ENCODE data around the gene YIPF7.

The YIPF7 gene

GRCh38 chr4:44651425-44651824 is at the start of gene YIPF7:
YIPF7 (minus strand) TSS chr4:44651625; CDS start chr4:44650100, 1,525 bp downstream.
- no peak within 1 kb of the TSS for H3K4me3 ChIP-seq (ENCODE audit: low read depth, low read length)
- no peak for DNase-seq (ENCODE audit: low read depth)
- no peak for TF ChIP-seq CTCF (IDR thresholded peaks at IDR 0.05; ENCODE audit: control insufficient read depth, extremely low read depth, insufficient read depth)

DNA sequence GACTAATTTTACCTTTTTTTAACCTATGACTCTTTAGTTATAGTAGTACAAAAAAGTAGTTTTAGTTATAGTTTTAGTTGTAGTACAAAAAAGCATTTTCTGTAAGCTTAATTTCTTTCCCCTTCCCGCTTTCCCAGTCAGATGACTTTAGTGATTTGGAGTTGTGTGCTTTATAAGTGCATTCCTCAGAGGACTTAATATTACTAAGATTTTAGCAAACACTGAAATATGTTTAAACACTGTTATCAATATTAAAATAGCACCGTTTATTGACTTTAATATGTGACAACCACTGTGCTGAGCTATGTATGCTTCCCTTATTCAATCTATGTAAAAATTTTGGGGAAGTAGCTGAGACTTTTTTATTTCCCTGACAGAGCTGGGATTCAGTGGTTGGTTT is 49.6 kb upstream of the YIPF7 start:
- H3K4me3 ChIP-seq (ENCODE audit: low read depth, low read length) = no peak overlapping the region
- TF ChIP-seq CTCF (IDR thresholded peaks at IDR 0.05; ENCODE audit: control insufficient read depth, extremely low read depth, insufficient read depth) = no peak
- no peak for DNase-seq (ENCODE audit: low read depth)

DNA sequence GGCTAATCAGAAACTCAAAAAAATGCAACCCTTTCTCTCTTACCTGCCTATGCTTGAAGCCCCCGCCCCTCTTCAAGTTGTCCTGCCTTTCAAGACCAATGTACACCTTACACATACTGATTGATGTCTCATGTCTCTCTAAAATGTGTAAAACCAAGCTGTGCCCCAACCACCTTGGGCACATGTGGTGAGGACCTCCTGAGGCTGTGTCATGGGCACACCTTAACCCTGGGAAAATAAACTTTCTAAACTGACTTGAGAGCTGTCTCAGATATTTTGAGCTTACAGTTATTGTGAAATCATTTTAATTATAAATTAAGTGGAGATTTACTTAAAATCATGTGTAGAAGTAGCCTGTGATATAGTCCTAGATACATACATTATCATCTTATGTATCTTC is 49.0 kb upstream of the YIPF7 start:
- no peak overlapping the region for H3K4me3 ChIP-seq (ENCODE audit: low read depth, low read length)
- no peak for TF ChIP-seq CTCF (IDR thresholded peaks at IDR 0.05; ENCODE audit: control insufficient read depth, extremely low read depth, insufficient read depth)
- DNase-seq (ENCODE audit: low read depth) = no peak

- no peak overlapping the region for H3K4me3 ChIP-seq (ENCODE audit: low read depth, low read length)
Measured at GRCh38 chr4:44684648-44685047, 33.2 kb upstream of the YIPF7 start.

GRCh38 chr4:44679060-44679459 is 27.6 kb upstream of the YIPF7 start:
- no peak for TF ChIP-seq CTCF (IDR thresholded peaks at IDR 0.05; ENCODE audit: control insufficient read depth, extremely low read depth, insufficient read depth)
- no peak for DNase-seq (ENCODE audit: low read depth)
- peak overlapping the region; percentile 82 for H3K4me3 ChIP-seq (ENCODE audit: low read depth, low read length)

More at GRCh38 chr4:44684648-44685047, 33.2 kb upstream of the YIPF7 start:
- TF ChIP-seq CTCF (IDR thresholded peaks at IDR 0.05; ENCODE audit: control insufficient read depth, extremely low read depth, insufficient read depth) = no peak
- no peak for DNase-seq (ENCODE audit: low read depth)

- TF ChIP-seq CTCF (IDR thresholded peaks at IDR 0.05; ENCODE audit: control insufficient read depth, extremely low read depth, insufficient read depth) = no peak
- peak within 1 kb of the TSS; percentile 82 for H3K4me3 ChIP-seq (ENCODE audit: low read depth, low read length)
- peak; percentile 71 for DNase-seq (ENCODE audit: low read depth)
Measured at GRCh38 chr4:44678094-44679041, 26.9 kb upstream of the YIPF7 start, which contains the start of gene GUF1. GUF1 (plus strand) TSS chr4:44678420; CDS start chr4:44678623, 203 bp downstream.

Measured in LNCaP clone FGC (cell line).